GM12878 (cell line): ENCODE measurements around the gene TMOD3. TPM values are rescaled to one million over a fixed set of nuclear protein-coding genes. Genes with fewer than 3 reads are reported as not detected.

Source experiments
- ATAC-seq: fragments of 200-7000 bp; cut with Tn5 transposase; 3 replicates; pipeline ENCODE4 v1.9.1; 2020; ENCODE audit warnings: mild to moderate bottlenecking, moderate library complexity
- BruUV-seq: library from RNA; stranded (reverse); fragments of 400-500 nt; replicated peaks from 2 replicates; lab custom pipeline; 2021; lab: Mats Ljungman, UMichigan
- CTCF ChIA-PET: fragments of 300-600 bp; sonication (Branson Sonifier 250); formaldehyde crosslinking; extraction: SDS; loops from one replicate; lab custom pipeline; 2021; ENCODE audit warnings: inconsistent platforms; lab: Yijun Ruan, JAX
- POLR2A ChIA-PET: fragments of 350-600 bp; formaldehyde crosslinking; extraction: SDS; loops from one replicate; lab custom pipeline; 2021; ENCODE audit warnings: inconsistent platforms; lab: Charles Lee
- RAD21 ChIA-PET: fragments of 300-600 bp; sonication (Branson Sonifier 250); formaldehyde crosslinking; loops from one replicate; lab custom pipeline; 2023; ENCODE audit warnings: antibody characterized with exemption; ENCODE audit not compliant: unreplicated experiment; lab: Charles Lee
- SMC1A ChIA-PET: fragments of 300-600 bp; sonication (Branson Sonifier 250); formaldehyde crosslinking; loops from one replicate; lab custom pipeline; 2023; ENCODE audit not compliant: unreplicated experiment, uncharacterized antibody; lab: Charles Lee
- DNase-seq: peaks from one replicate; pipeline ENCODE4 v3.0.0-alpha.2; 2011; ENCODE audit warnings: low read depth, low spot score
- FAIRE-seq: peaks from 3 replicates; lab custom pipeline; 2011; peaks lifted over from hg19 to GRCh38; lab: Jason Lieb, UNC
- H2AFZ ChIP-seq: 2 replicates; pipeline ENCODE4 v1.6.0; 2011; ENCODE audit warnings: low read depth, low read length, control low read depth; ENCODE audit not compliant: control insufficient read depth
- H3K27ac ChIP-seq: 2 replicates; pipeline ENCODE4 v1.5.1; 2011; ENCODE audit warnings: control low read depth; ENCODE audit not compliant: control insufficient read depth, insufficient read depth
- H3K27me3 ChIP-seq, 2 experiments: replicated peaks in 1 of 2; 2 replicates each; pipeline versions ENCODE4 v1.6.0 to v1.6.1; 2011; ENCODE audit warnings: low read length in 1 of 2; ENCODE audit not compliant: control insufficient read depth in 2 of 2, insufficient read depth in 2 of 2
- H3K36me3 ChIP-seq, 2 experiments: 2 replicates each; pipeline ENCODE4 v1.5.1; 2011; ENCODE audit warnings: low read length in 1 of 2; ENCODE audit not compliant: control insufficient read depth in 2 of 2, insufficient read depth in 2 of 2
- H3K4me1 ChIP-seq: 2 replicates; pipeline ENCODE4 v1.6.1; 2011; ENCODE audit warnings: mild to moderate bottlenecking, low read length, moderate library complexity, mixed read lengths; ENCODE audit not compliant: control insufficient read depth, insufficient read depth
- H3K4me2 ChIP-seq: 2 replicates; pipeline ENCODE4 v1.6.0; 2011; ENCODE audit warnings: control low read depth; ENCODE audit not compliant: control insufficient read depth, insufficient read depth
- H3K4me3 ChIP-seq: fragments of 200-600 bp; sonication (generic); 2 replicates; pipeline ENCODE4 v1.5.1; 2016
- H3K79me2 ChIP-seq: 2 replicates; pipeline ENCODE4 v1.6.0; 2011; ENCODE audit warnings: low read length; ENCODE audit not compliant: control insufficient read depth, insufficient read depth
- H3K9ac ChIP-seq: 2 replicates; pipeline ENCODE4 v1.8.0; 2011; ENCODE audit warnings: low read length, control low read depth, mixed read lengths; ENCODE audit not compliant: control insufficient read depth, insufficient read depth
- H3K9me3 ChIP-seq: replicated peaks from 3 replicates; pipeline ENCODE4 v1.5.1; 2011; ENCODE audit warnings: mild to moderate bottlenecking, low read length; ENCODE audit not compliant: control insufficient read depth, insufficient read depth
- H4K20me1 ChIP-seq: 2 replicates; pipeline ENCODE4 v1.6.0; 2011; ENCODE audit not compliant: control insufficient read depth, insufficient read depth
- HDAC6 ChIP-seq: fragments of 200-600 bp; sonication (generic); IDR thresholded peaks from one replicate; pipeline ENCODE4 v1.8.0; 2017; ENCODE audit warnings: antibody characterized with exemption; ENCODE audit not compliant: unreplicated experiment
- IKZF1 ChIP-seq: fragments of 450-650 bp; conservative IDR thresholded peaks from 2 replicates; pipeline ENCODE4 v1.6.1; 2017; ENCODE audit warnings: antibody characterized with exemption, mild to moderate bottlenecking
- IKZF2 ChIP-seq, 2 experiments: fragments of 450-650 bp; IDR thresholded peaks; 2 replicates each; pipeline ENCODE4 v1.6.1; 2017; ENCODE audit warnings: mild to moderate bottlenecking in 2 of 2, moderate library complexity in 2 of 2
- IRF5 ChIP-seq: fragments of 450-650 bp; IDR thresholded peaks from 2 replicates; pipeline ENCODE4 v1.6.1; 2017; ENCODE audit warnings: borderline replicate concordance
- MLLT1 ChIP-seq: fragments of 450-650 bp; IDR thresholded peaks from 2 replicates; pipeline ENCODE4 v1.6.1; 2016; ENCODE audit warnings: mild to moderate bottlenecking
- NR2C1 ChIP-seq: fragments of 450-650 bp; IDR thresholded peaks from 2 replicates; pipeline ENCODE4 v1.6.1; 2017; ENCODE audit warnings: antibody characterized with exemption, mild to moderate bottlenecking, moderate library complexity
- RCOR1 ChIP-seq: conservative IDR thresholded peaks from 2 replicates; pipeline ENCODE4 v1.6.1; 2012; ENCODE audit warnings: low read depth, low read length, improper control_type of control experiment
- SKIL ChIP-seq: fragments of 450-650 bp; IDR thresholded peaks from 2 replicates; pipeline ENCODE4 v1.6.1; 2017; ENCODE audit warnings: mild to moderate bottlenecking, low read depth, inconsistent platforms; ENCODE audit not compliant: poor library complexity, severe bottlenecking
- ZBTB33 ChIP-seq: fragments of 450-650 bp; IDR thresholded peaks from 2 replicates; pipeline ENCODE4 v1.6.1; 2017; ENCODE audit warnings: mild to moderate bottlenecking
- WGBS: methylation state at CpG from one replicate; pipeline ENCODE4 v1.1.6; 2016; ENCODE audit warnings: low lambda C conversion rate; ENCODE audit not compliant: insufficient replicate concordance, insufficient coverage; ENCODE audit errors: missing lambda C conversion rate; 5-methylcytosine and 5-hydroxymethylcytosine counted together
- in situ Hi-C: fragments of 300-500 bp; cut with MboI; formaldehyde crosslinking; loops from 9 replicates; pipeline ENCODE4 v1.14.3; 2018; ENCODE audit warnings: mixed read lengths
- intact Hi-C: fragments of 100-400 bp; cut with micrococcal nuclease; formaldehyde crosslinking; loops from one replicate; pipeline ENCODE4 v1.14.2; 2022; ENCODE audit not compliant: unreplicated experiment
- polyA plus RNA-seq, 11 experiments: library from polyadenylated mRNA; depleted of rRNA in 4 of 11; unstranded in 6 of 11; stranded (reverse) in 5 of 11; fragments of >200 nt; fragmentation: Nextera tagmentation in 4 of 11; fragmentation: Illumina TruSeq in 1 of 11; extraction: Ambion mirVana in 4 of 11; extraction: Trizol in 1 of 11; gene quantifications; 1 replicate in 1 of 11; 2 replicates in 10 of 11; pipeline versions ENCODE4 v1.2.1 to v1.2.3, GENCODE V29; 2011 to 2016; ENCODE audit warnings: inconsistent platforms in 2 of 11, missing spikeins in 2 of 11, low read depth in 1 of 11
- total RNA-seq, 4 experiments: library from RNA; depleted of rRNA in 3 of 4; stranded (reverse); fragments of >200 nt in 3 of 4; fragmentation: Illumina TruSeq in 1 of 4; extraction: Trizol in 1 of 4; gene quantifications; 2 replicates each; pipeline versions ENCODE4 v1.2.1 to v1.2.3, GENCODE V29; 2013 to 2021
- TF ChIP-seq, protein P1 (sequence below): fragments of 450-650 bp; IDR thresholded peaks from 2 replicates; pipeline ENCODE4 v1.6.1; 2018; ENCODE audit warnings: mild to moderate bottlenecking, low read depth, moderate library complexity; ENCODE audit not compliant: partially characterized antibody
- TF ChIP-seq, protein P2 (sequence below): fragments of 450-650 bp; formaldehyde crosslinking; IDR thresholded peaks from 2 replicates; pipeline ENCODE4 v1.4.0; 2022; ENCODE audit warnings: mild to moderate bottlenecking, moderate library complexity

TMOD3 gene
- total and polyA plus RNA-seq, 10 of the 15 experiments (the other 5 are each of a cell fraction or from before 2014, with no cell fraction given) = 5.2 to 39.4 (median 22.5) TPM

- ChIA-PET RAD21 (no interaction called here), POLR2A (no interaction called here), SMC1A (no interaction called here), CTCF (no interaction called here)
- in situ Hi-C loops = no loop called here
- H3K79me2 ChIP-seq = no peaks in the 10 kb centered on the region
- H3K4me3 ChIP-seq = no peak overlapping the region
- 90% methylated on average over 3 of the region's 3 CpGs for WGBS
- no peaks in the 10 kb centered on the region for H3K4me1 ChIP-seq
- FAIRE-seq = no peak
- BruUV-seq = no TSS peak
- ATAC-seq = no peak
- H3K4me2 ChIP-seq = no peak overlapping the region
- DNase-seq = no peak
- no peaks in the 10 kb centered on the region for H3K27me3 ChIP-seq
- H3K9ac ChIP-seq = no peak overlapping the region
- no peaks in the 10 kb centered on the region for H4K20me1 ChIP-seq
- peaks cover 19 to 56% of the 10 kb centered on the region in 2 experiments for H3K36me3 ChIP-seq
- H2AFZ ChIP-seq = no peak overlapping the region
- H3K9me3 ChIP-seq = no peaks in the 10 kb centered on the region
- H3K27ac ChIP-seq = no peak overlapping the region
- intact Hi-C loops = no loop called here
- TF ChIP-seq, protein P1, sequence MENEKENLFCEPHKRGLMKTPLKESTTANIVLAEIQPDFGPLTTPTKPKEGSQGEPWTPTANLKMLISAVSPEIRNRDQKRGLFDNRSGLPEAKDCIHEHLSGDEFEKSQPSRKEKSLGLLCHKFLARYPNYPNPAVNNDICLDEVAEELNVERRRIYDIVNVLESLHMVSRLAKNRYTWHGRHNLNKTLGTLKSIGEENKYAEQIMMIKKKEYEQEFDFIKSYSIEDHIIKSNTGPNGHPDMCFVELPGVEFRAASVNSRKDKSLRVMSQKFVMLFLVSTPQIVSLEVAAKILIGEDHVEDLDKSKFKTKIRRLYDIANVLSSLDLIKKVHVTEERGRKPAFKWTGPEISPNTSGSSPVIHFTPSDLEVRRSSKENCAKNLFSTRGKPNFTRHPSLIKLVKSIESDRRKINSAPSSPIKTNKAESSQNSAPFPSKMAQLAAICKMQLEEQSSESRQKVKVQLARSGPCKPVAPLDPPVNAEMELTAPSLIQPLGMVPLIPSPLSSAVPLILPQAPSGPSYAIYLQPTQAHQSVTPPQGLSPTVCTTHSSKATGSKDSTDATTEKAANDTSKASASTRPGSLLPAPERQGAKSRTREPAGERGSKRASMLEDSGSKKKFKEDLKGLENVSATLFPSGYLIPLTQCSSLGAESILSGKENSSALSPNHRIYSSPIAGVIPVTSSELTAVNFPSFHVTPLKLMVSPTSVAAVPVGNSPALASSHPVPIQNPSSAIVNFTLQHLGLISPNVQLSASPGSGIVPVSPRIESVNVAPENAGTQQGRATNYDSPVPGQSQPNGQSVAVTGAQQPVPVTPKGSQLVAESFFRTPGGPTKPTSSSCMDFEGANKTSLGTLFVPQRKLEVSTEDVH = no peak
- TF ChIP-seq RCOR1 (no peak), IKZF2 (IDR thresholded peaks at IDR 0.05) (no peak), IRF5 (no peak), SKIL (no peak), IKZF1 (no peak), MLLT1 (no peak), NR2C1 (no peak), ZBTB33 (no peak), HDAC6 (no peak)
- TF ChIP-seq, protein P2, sequence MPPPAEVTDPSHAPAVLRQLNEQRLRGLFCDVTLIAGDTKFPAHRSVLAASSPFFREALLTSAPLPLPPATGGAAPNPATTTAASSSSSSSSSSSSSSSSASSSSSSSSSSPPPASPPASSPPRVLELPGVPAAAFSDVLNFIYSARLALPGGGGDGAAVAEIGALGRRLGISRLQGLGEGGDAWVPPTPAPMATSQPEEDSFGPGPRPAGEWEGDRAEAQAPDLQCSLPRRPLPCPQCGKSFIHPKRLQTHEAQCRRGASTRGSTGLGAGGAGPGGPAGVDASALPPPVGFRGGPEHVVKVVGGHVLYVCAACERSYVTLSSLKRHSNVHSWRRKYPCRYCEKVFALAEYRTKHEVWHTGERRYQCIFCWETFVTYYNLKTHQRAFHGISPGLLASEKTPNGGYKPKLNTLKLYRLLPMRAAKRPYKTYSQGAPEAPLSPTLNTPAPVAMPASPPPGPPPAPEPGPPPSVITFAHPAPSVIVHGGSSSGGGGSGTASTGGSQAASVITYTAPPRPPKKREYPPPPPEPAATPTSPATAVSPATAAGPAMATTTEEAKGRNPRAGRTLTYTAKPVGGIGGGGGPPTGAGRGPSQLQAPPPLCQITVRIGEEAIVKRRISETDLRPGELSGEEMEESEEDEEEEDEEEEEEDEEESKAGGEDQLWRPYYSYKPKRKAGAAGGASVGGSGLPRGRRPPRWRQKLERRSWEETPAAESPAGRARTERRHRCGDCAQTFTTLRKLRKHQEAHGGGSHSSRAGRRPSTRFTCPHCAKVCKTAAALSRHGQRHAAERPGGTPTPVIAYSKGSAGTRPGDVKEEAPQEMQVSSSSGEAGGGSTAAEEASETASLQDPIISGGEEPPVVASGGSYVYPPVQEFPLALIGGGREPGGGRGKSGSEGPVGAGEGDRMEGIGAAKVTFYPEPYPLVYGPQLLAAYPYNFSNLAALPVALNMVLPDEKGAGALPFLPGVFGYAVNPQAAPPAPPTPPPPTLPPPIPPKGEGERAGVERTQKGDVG = no peak
Observed at GRCh38 chr15:51952805-51953204, 123.4 kb downstream of the TMOD3 start.
